SHP77 (cell line): ENCODE measurements around the gene GKN1.

Experiments used
- DNase-seq, 2 experiments: peaks; one replicate each; lab custom pipeline; 2025; lab: John Stamatoyannopoulos, UW

The GKN1 gene

GRCh38 chr2:68961380-68961779, 13.1 kb upstream of the GKN1 start:
- DNase-seq = no peak

DNA sequence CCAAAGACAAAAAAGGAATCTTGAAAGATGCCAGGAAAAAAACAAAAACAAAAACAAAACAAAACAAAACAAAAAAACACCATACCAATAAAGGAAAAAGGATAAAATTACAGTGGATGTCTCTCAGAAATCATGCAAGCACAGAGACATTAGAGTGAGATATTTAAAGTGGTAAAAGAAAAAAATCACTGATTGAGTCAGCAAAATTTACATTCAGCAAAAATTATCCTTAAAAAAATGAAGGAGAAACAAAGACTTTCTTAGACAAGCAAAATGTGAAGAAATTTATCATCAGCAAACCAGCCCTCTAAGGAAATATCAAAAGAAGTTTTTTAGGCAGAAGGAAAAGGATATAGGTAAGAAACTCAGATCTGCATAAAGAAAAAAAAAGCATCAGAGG, 10.2 kb upstream of the GKN1 start:
- no peak for DNase-seq

DNA sequence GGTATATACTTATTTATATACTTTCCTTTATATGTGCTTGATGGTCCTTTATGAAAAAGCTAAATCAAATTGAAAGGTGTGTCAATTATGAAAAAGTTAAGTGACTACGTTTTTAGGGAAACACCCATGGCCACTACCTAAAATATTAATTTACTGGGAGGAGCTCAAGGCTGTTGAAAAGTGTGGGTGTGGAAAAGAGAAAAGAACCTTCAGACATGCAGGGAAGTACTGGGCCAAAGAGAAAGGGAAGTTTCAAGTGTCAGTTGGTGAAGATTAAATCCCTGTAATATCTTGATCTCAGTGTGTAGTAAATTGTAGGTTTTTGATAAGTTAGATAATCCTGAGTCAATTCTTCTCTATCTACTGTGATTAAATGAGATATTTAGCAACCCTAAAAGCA, 6.2 kb upstream of the GKN1 start:
- DNase-seq = no peak

DNA sequence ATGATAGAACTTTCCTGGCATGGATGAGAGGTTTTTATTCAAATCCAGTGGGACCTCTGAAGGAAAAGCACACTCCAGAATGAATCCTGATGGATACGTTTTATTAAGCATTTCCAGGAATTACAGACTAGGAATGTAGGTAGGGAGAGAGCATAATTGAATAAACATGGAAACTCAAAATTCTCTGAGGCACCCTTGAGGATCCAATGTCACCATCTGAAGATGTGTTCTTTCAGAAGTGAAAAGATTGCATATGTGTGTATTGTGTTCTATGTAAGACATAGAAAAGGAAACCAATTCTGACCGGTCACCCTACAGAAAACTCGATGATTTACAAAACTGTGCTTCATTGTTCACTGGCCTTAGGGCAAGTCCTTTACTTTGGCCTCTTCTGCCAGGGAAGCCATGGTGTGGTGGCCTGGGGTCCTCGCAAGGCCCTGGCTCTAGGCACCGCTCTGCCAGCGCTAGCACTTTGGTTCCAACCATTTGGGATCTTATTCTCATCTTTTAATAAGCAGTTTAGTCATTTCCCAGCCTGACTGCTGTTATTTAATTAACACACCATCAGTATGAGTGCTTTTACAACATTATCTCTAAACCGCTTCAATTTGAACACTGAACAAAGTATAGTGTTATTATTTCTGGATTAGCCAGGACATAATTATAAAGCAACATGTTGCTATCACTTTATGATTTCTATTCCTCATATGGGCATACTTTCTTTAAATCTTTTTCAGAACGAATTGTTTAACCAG, 4.5 kb upstream of the GKN1 start:
- DNase-seq = no peak

DNA sequence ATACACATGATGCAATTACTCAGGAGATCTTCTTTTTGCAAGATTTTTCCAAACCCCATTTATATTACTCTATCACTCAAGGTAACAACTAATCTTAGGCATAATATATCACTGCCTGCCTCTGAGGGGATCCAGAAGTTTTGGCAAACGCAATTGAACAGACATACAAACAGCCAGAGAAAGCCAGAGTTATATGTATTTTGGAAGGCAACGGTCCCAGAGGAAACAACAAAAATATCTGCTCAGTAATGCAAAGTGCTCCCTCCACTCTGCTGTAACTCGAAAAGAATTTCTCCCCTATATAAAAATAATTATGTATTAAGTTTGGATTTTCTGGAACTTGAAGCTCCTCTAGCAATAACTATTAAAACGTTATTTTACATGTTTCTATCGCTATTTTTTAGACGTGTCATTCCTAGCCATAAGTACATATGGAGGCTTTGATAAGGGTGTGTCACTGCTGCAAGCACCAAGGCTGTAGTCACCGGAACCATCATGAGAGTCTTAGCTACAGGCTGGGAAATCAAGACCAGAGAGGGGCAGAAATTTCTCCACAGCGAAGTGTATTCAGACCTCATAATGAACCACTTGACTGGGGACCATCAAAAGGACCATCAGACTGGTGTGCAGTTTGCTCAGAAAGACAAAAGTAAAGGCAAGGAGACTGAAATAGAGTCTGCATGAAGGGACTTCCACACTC, 3.7 kb upstream of the GKN1 start:
- no peak for DNase-seq

DNA sequence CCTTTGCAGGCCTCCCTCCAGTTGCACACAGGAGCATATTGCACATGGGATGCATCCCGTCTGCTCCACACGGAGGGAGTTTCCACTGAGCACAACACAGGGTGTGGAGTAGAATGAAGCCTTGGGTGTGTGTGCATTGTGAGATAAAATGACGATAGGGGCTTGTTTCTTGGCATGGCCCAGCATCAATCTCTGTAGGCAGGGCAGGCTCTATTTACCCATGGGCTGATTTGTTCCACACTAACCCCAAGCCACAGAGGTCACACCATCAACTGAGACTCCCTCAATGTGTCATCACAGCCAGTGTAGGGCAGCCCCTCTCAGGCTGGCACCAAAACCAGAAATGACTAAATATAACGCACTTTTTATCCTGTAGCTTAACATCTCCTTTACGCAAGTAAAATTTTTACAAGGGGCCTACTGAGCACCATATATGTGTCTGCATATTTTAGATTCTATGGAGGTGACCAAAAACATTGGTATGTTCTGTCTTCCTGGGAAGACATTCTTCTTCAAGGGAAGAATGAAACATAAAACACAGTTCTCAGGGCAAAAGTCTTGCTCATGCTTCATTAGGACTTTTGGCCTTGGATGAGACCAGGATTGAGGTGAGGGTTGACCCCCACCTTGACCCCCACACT, 2.7 kb upstream of the GKN1 start:
- no peak for DNase-seq

GRCh38 chr2:68974946-68975665, 670 bp downstream of the GKN1 start:
- no peak for DNase-seq

DNA sequence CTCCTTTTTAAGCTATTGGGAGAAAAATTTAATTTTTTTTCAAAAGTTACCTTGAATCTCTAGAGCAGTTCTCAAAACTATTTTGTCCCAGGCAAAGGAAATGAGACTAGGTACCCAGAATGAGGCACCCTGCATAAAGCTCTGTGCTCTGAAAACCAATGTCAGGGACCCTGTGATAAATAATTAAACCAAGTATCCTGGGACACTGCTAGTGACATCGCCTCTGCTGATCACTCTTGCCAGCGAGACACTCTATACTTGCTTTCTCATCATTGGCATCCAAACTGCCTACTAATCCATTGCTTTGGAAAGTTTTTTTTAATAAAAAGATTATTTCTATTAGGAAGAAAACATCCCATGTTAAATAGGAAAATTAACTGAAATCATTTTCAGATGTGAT, 1.4 kb downstream of the GKN1 start:
- DNase-seq = no peak

GRCh38 chr2:68977453-68977852, 3.0 kb downstream of the GKN1 start:
- DNase-seq = no peak

GRCh38 chr2:68978098-68978497, 3.7 kb downstream of the GKN1 start:
- no peak for DNase-seq

DNA sequence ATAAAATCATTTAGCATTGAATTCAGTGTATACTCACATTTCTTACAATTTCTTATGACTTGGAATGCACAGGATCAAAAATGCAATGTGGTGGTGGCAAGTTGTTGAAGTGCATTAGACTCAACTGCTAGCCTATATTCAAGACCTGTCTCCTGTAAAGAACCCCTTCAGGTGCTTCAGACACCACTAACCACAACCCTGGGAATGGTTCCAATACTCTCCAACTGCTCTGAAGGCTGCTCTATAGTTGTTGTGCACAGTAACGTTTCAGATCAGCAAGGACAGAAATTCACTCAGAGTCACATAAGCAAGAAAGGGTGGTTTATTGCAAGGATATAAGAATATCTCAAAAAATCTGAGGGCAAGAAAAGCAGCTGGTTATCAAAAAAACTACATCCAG, 6.5 kb downstream of the GKN1 start:
- no peak for DNase-seq

DNA sequence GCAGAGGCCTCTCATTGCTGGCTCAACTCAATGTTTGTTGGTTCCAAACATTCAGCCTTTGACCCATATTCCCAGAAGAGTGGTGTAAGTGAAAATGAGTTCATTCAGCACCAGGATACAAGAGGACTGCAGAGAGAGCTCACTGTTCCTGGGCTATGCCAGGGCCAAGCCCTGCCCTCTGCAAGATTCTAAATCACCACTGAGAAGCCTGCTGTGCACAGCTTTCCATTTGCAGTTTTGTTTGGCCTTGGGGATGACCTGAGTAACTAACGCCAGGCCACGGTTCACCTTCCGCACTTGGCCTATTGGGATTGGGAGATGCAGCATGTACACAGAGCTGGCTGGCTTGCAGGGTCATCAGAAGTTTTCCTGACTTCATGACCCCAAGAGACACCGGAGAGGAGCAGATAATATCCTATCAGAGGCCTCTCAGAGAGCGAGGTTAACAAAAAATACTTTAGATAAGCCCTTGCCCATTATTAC, 12.6 kb downstream of the GKN1 start:
- no peak for DNase-seq

DNA sequence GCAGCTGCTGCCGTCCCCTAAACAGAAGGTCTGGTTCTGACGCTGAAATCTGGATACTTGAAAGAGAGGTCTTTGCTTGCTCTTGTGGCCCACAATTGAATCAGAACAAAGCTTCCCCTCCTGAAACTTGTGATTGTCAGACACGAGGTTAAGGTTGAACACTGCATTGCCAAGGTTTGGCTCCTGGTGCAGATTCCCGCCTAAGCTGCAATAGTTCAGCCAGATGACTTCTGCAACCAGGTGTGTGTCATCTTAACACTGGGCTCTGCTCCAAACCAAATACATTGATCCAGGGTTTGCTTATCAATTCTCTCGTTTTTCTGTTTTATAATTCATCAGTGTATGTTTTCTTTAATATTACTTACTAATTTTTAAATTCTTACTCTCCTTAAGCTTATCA, 14.6 kb downstream of the GKN1 start:
- DNase-seq = no peak

DNA sequence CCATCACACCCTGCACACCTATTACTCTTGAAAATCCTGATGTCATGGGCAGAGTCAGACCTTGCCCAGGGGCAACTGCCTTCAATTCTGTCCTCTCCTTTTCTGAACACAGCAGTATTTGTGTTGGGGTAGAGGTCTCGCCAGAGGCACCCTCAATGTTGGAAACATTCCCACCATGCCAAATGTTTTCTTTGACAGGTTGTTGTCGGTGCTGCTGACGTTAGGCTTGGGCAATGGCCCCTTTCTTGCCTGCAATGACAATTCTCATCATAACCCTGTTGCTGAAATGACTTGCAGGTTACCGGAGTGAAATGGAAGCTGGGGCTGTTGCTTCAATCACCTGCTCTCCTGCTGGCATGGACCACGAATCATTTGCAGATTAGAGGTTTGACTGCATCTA, 17.9 kb downstream of the GKN1 start:
- DNase-seq = no peak

GRCh38 chr2:68992933-68993332, 18.5 kb downstream of the GKN1 start:
- DNase-seq = no peak

GRCh38 chr2:68993660-68994059, 19.2 kb downstream of the GKN1 start:
- no peak for DNase-seq

DNA sequence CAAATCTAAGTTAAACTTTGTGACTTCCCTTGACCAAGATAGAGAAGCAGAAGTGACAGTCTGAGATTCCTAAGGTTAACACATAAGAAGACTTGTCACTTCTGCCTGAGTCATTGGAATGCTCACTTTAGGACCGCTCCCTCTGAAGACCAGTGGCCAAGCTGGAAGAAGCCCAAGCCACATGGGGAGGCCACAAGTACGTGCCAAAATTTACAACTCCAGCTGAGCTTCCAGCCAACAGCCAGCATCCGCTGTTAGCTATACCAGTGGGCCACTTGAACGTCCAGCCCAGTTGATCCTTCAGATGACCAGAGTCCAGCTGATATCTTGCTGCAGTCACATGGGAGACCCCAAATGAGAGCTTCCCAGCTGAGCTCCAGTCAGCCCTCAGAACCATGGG, 20.4 kb downstream of the GKN1 start:
- no peak for DNase-seq

GRCh38 chr2:68995916-68996315, 21.5 kb downstream of the GKN1 start:
- DNase-seq = no peak

GRCh38 chr2:68997401-68997800, 23.0 kb downstream of the GKN1 start:
- no peak for DNase-seq

DNA sequence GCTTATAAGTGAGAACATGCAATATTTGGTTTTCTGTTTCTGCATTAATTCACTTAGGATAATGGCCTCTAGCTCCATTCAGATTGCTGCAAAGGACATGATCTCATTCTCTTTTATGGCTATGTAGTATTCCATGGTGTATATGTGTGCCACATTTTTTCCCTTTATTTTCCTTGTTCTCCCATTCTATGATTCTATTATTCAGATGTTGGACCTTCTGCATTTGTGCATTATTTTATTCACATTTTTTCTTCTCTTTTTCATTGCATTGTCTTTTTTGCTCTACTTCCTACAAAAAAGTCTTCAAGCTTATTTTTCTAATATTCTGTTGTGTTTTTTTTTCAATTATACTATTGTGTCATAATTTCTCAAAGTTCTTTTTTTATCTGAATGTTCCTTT, 27.4 kb downstream of the GKN1 start:
- DNase-seq = no peak

DNA sequence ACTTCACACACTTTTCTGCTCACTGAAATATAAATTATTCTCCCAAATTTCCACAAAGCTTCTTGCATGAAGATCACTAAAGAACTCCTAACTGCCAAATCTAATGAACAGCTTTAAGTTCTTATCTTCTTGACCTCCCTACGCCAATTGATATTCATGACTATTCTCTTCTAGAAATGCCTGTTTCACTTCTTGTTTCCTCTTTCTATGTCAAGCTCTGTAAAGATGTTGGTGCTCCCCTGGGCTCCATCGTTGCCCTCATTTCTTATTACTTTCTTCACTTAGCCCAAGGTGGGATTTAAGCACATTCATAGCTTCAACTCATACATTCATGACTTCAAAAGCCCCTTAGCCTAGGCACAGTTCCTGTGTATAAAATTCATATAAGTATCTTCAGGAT, 29.3 kb downstream of the GKN1 start:
- no peak for DNase-seq

- no peak for DNase-seq
Observed at GRCh38 chr2:69007169-69007568, 32.7 kb downstream of the GKN1 start.

GRCh38 chr2:69007603-69008002, 33.2 kb downstream of the GKN1 start:
- no peak for DNase-seq
